Measurements from ENCODE around the gene N4BP3. TPM values are rescaled to one million over a fixed set of nuclear protein-coding genes. Genes with fewer than 3 reads are reported as not detected.

N4BP3 gene
- total and polyA plus RNA-seq, 7 donors: 0.69 to 3.0 (median 1.4) TPM

GRCh38 chr5:178080056-178080455, 33.3 kb upstream of the N4BP3 start:
- H3K9me3 ChIP-seq: no peaks in the 10 kb centered on the region
- no peak overlapping the region for H3K27ac ChIP-seq
- intact Hi-C loops (cut with DNase I): no loop called here
- no peak for DNase-seq
- TF ChIP-seq POLR2A (IDR thresholded peaks at IDR 0.05): no peak
- no peak for TF ChIP-seq POLR2AphosphoS5 (IDR thresholded peaks at IDR 0.05)
- no peak for TF ChIP-seq EP300 (IDR thresholded peaks at IDR 0.05)
- TF ChIP-seq CTCF (IDR thresholded peaks at IDR 0.05): no peak
- peaks cover 0 to 14% (median 6%) of the 10 kb centered on the region in 3 donors for H3K27me3 ChIP-seq
- H3K36me3 ChIP-seq: no peaks in the 10 kb centered on the region
- no peaks in the 10 kb centered on the region for H3K4me1 ChIP-seq
- WGBS, 2 donors: 80 to 93% methylated on average over 8 of the region's 8 CpGs
- no peak overlapping the region for H3K4me3 ChIP-seq

GRCh38 chr5:178080618-178081410, 32.5 kb upstream of the N4BP3 start:
- Histone ChIP-seq H3K27me3 (peaks cover 0 to 7% (median 0%) of the 10 kb centered on the region in 3 donors), H3K36me3 (no peaks in the 10 kb centered on the region), H3K9me3 (no peaks in the 10 kb centered on the region), H3K4me1 (no peaks in the 10 kb centered on the region), H3K4me3 (no peak overlapping the region), H3K27ac (no peak overlapping the region)
- TF ChIP-seq EP300 (IDR thresholded peaks at IDR 0.05) (no peak), POLR2AphosphoS5 (IDR thresholded peaks at IDR 0.05) (no peak), POLR2A (IDR thresholded peaks at IDR 0.05) (no peak), CTCF (IDR thresholded peaks at IDR 0.05) (no peak)
- 86 to 87% methylated on average over 9 of the region's 9 CpGs for WGBS, 2 donors
- DNase-seq: no peak
- intact Hi-C loops (cut with DNase I): no loop called here

- Histone ChIP-seq H3K4me1 (no peaks in the 10 kb centered on the region), H3K27me3 (peaks cover 0 to 8% (median 3%) of the 10 kb centered on the region in 3 donors)
- intact Hi-C loops (cut with DNase I): no loop called here
These were observed 31.6 kb upstream of the N4BP3 start for GRCh38 chr5:178081571-178082243.

GRCh38 chr5:178083922-178084321, 29.4 kb upstream of the N4BP3 start:
- TF ChIP-seq POLR2AphosphoS5 (IDR thresholded peaks at IDR 0.05): no peak
- no peak for TF ChIP-seq POLR2A (IDR thresholded peaks at IDR 0.05)
- TF ChIP-seq CTCF (IDR thresholded peaks at IDR 0.05): no peak
- no peak for TF ChIP-seq EP300 (IDR thresholded peaks at IDR 0.05)
- WGBS, 2 donors: 80 to 86% methylated on average over 6 of the region's 6 CpGs
- intact Hi-C loops (cut with DNase I): no loop called here
- Histone ChIP-seq H3K9me3 (no peaks in the 10 kb centered on the region), H3K4me3 (no peak overlapping the region), H3K4me1 (no peaks in the 10 kb centered on the region), H3K36me3 (no peaks in the 10 kb centered on the region), H3K27ac (no peak overlapping the region), H3K27me3 (peaks cover 3 to 11% (median 7%) of the 10 kb centered on the region in 3 donors)
- no peak for DNase-seq

More at GRCh38 chr5:178081571-178082243, 31.6 kb upstream of the N4BP3 start:
- Histone ChIP-seq H3K9me3 (no peaks in the 10 kb centered on the region), H3K36me3 (no peaks in the 10 kb centered on the region), H3K27ac (no peak overlapping the region), H3K4me3 (no peak overlapping the region)
- 48 to 73% methylated on average over 12 of the region's 12 CpGs for WGBS, 2 donors
- no peak for DNase-seq
- TF ChIP-seq POLR2A (IDR thresholded peaks at IDR 0.05): no peak
- TF ChIP-seq CTCF (IDR thresholded peaks at IDR 0.05): no peak
- no peak for TF ChIP-seq EP300 (IDR thresholded peaks at IDR 0.05)
- TF ChIP-seq POLR2AphosphoS5 (IDR thresholded peaks at IDR 0.05): no peak
